Measurements from ENCODE around the gene ADAMTS2. TPM values are rescaled to one million over a fixed set of nuclear protein-coding genes. Genes with fewer than 3 reads are reported as not detected.

ADAMTS2 gene
- total and polyA plus RNA-seq, 2 of the 4 experiments (the other 2 are of a cell fraction) = 19.0 to 58.8 TPM

- H2AK5ac ChIP-seq (ENCODE audit: low read depth, low read length) = peak overlapping the region; percentile 89
- H3K4ac ChIP-seq (ENCODE audit: low read depth, low read length) = peak overlapping the region; percentile 99
- TF ChIP-seq CHD1 (IDR thresholded peaks at IDR 0.05; ENCODE audit: low read depth, low read length) (no peak), USF2 (IDR thresholded peaks at IDR 0.05; ENCODE audit: low read depth, low read length) (peak; percentile 56)
- H4K5ac ChIP-seq (ENCODE audit: low read depth, low read length) = peak overlapping the region; percentile 83
- peak overlapping the region; percentile 84 for H3K18ac ChIP-seq (ENCODE audit: low read depth, low read length)
- intact Hi-C loops (cut with micrococcal nuclease) (loop anchor here (1.0 to 5.0 kb wide), 4 partner anchors 37 to 227 kb away; no protein-coding TSS in a partner anchor), in situ Hi-C loops (cut with MboI; ENCODE audit: low sequenced_read_pairs) (no loop called here), dilution Hi-C loops (cut with HindIII; ENCODE audit: low sequenced_read_pairs, unreplicated experiment) (no loop called here)
- H3K9ac ChIP-seq (ENCODE audit: low read depth, low read length) = peak overlapping the region; percentile 38
- H2AK9ac ChIP-seq (replicated peaks; ENCODE audit: low read depth, low read length, poor library complexity) = peak overlapping the region; percentile 96
- peak overlapping the region; percentile 96 for H3K27ac ChIP-seq (ENCODE audit: insufficient read depth, low read length)
- H2AFZ ChIP-seq (replicated peaks; ENCODE audit: low read length, poor library complexity) = peak overlapping the region; percentile 88
- peak overlapping the region; percentile 11; the same call in 1 of the 2 replicates for H3K4me2 ChIP-seq (ENCODE audit: low read depth, low read length)
- H3K79me1 ChIP-seq (ENCODE audit: low read depth in 1 of 2, low read length in 2 of 2) = peaks cover 32 to 87% of the 10 kb centered on the region in 2 experiments
- ChIA-PET POLR2A (ENCODE audit: unreplicated experiment) (interaction anchor here (0.6 to 0.7 kb wide), 3 partner anchors 13 to 30 kb away, joined by 3 to 9 read pairs (median 4); no protein-coding TSS in a partner anchor), CTCF (no interaction called here)
- peak overlapping the region; percentile 93 for H2BK15ac ChIP-seq (ENCODE audit: low read depth, low read length)
- H3K36me3 ChIP-seq (ENCODE audit: control insufficient read depth, insufficient read depth, low read length) = no peaks in the 10 kb centered on the region; the same call in 1 of the 2 replicates
- DNase-seq (no peak), ATAC-seq (ENCODE audit: low read depth) (no peak; the same call in 1 of the 2 replicates)
- H3K4me1 ChIP-seq (ENCODE audit: control insufficient read depth, insufficient read depth, low read length) = peaks cover 49% of the 10 kb centered on the region
- peak overlapping the region; percentile 95 for H3K23ac ChIP-seq (ENCODE audit: low read depth, low read length)
- no peaks in the 10 kb centered on the region for H3K9me3 ChIP-seq (ENCODE audit: control insufficient read depth, insufficient read depth, low read length)
- peak overlapping the region; percentile 99 for H4K91ac ChIP-seq (ENCODE audit: insufficient read depth, low read depth, low read length)
- H3K4me3 ChIP-seq (ENCODE audit: insufficient read depth, low read depth, low read length) = no peak overlapping the region
- BruUV-seq (replicated peaks) = no TSS peak
- no CpG with 5 or more reads among the region's 24 CpGs for WGBS, 2 experiments (ENCODE audit: extremely low coverage in 2 of 2, insufficient read length in 1 of 2)
- H3K27me3 ChIP-seq (ENCODE audit: control insufficient read depth, insufficient read depth, low read length) = no peaks in the 10 kb centered on the region
- H4K20me1 ChIP-seq (ENCODE audit: insufficient read depth, low read length) = no peaks in the 10 kb centered on the region
- H2BK120ac ChIP-seq (ENCODE audit: low read depth, low read length) = peak overlapping the region; percentile 98
- H3K56ac ChIP-seq (ENCODE audit: extremely low read depth, insufficient read depth, low read length) = peak overlapping the region; percentile 80
- peak overlapping the region; percentile 90 to 93 for H4K8ac ChIP-seq (ENCODE audit: low read depth in 2 of 2, low read length in 2 of 2)
- H2BK20ac ChIP-seq (ENCODE audit: low read depth, low read length) = peak overlapping the region; percentile 92
- peak overlapping the region; percentile 84 for H2BK5ac ChIP-seq (ENCODE audit: low read depth, low read length, poor library complexity, severe bottlenecking)
- peaks cover 41% of the 10 kb centered on the region for H3K9me1 ChIP-seq (ENCODE audit: insufficient read depth, low read length)
- H3K14ac ChIP-seq (replicated peaks; ENCODE audit: low read depth, low read length) = peak overlapping the region; percentile 90
Measured at GRCh38 chr5:179264783-179265513, 80.3 kb downstream of the ADAMTS2 start.
